ENCODE measurements around the gene SND1. TPM values are rescaled to one million over a fixed set of nuclear protein-coding genes. Genes with fewer than 3 reads are reported as not detected.

The SND1 gene
- total and polyA plus RNA-seq, 2 donors (not counting 3 experiments of a cell fraction or from before 2014, with no cell fraction given) = 116 to 249 TPM

- TF ChIP-seq POLR2AphosphoS5 (IDR thresholded peaks at IDR 0.05; ENCODE audit: insufficient read depth, low read depth, low read length) (no peak), CTCF (IDR thresholded peaks at IDR 0.05; ENCODE audit: extremely low read depth in 1 of 2, insufficient read depth in 1 of 2, low read depth in 1 of 2, low read length in 2 of 2) (no peak), MYC (IDR thresholded peaks at IDR 0.05; ENCODE audit: low read depth, low read length) (no peak), POLR2A (IDR thresholded peaks at IDR 0.05; ENCODE audit: low read depth, low read length) (no peak), JUN (IDR thresholded peaks at IDR 0.05; ENCODE audit: borderline replicate concordance, insufficient read depth, insufficient read length, low read depth) (no peak), GATA2 (IDR thresholded peaks at IDR 0.05; ENCODE audit: insufficient read depth, insufficient read length, low read depth, low read length) (no peak), FOS (IDR thresholded peaks at IDR 0.05; ENCODE audit: borderline replicate concordance, insufficient read depth, low read length) (no peak)
- Histone ChIP-seq H3K9ac (replicated peaks; ENCODE audit: extremely low read depth, insufficient read depth, low read length) (no peak overlapping the region), H3K27ac (ENCODE audit: insufficient read depth, low read depth, low read length) (no peak overlapping the region), H3K79me2 (ENCODE audit: control insufficient read depth, insufficient read depth, low read length) (no peaks in the 10 kb centered on the region), H3K27me3 (ENCODE audit: control insufficient read depth in 2 of 2, insufficient read depth in 2 of 2, low read length in 2 of 2) (peaks cover 30 to 40% of the 10 kb centered on the region in 2 experiments), H3K9me1 (replicated peaks; ENCODE audit: control insufficient read depth, extremely low read depth, insufficient read depth, low read length) (no peaks in the 10 kb centered on the region), H3K4me3 (replicated peaks in 1 of 3; ENCODE audit: insufficient read depth in 1 of 3, low read depth in 1 of 3, low read length in 3 of 3) (no peak overlapping the region), H2AFZ (ENCODE audit: low read depth, low read length) (no peak overlapping the region), H4K20me1 (replicated peaks; ENCODE audit: control insufficient read depth, extremely low read depth, insufficient read depth, low read length) (no peaks in the 10 kb centered on the region), H3K4me2 (ENCODE audit: insufficient read depth, low read length) (no peak overlapping the region), H3K4me1 (ENCODE audit: control insufficient read depth, extremely low read depth, insufficient read depth, low read length) (no peaks in the 10 kb centered on the region), H3K36me3 (ENCODE audit: control insufficient read depth in 2 of 2, extremely low read depth in 1 of 2, insufficient read depth in 2 of 2, low read length in 2 of 2) (no peaks in the 10 kb centered on the region), H3K9me3 (replicated peaks; ENCODE audit: control insufficient read depth, insufficient read depth, low read length) (no peaks in the 10 kb centered on the region)
- FAIRE-seq (no peak), DNase-seq (ENCODE audit: low read depth, low spot score) (no peak)
- intact Hi-C loops (cut with micrococcal nuclease) = loop anchor here (1.0 kb wide), 1 partner anchor 25 kb away; no protein-coding TSS in a partner anchor
- POLR2A ChIA-PET = no interaction called here
- CTCF ChIA-PET = no interaction called here
- dilution Hi-C loops (cut with MboI; ENCODE audit: extremely low pct_ligation_motif_present, low sequenced_read_pairs) = no loop called here
- BruUV-seq (replicated peaks) = no TSS peak
Observed at GRCh38 chr7:127618775-127619174, 33.2 kb upstream of the SND1 start.

All from endothelial cell of umbilical vein (primary cell).